ENCODE data around the gene SNORC. TPM values are rescaled to one million over a fixed set of nuclear protein-coding genes. Genes with fewer than 3 reads are reported as not detected.

The SNORC gene
- total RNA-seq, 1 experiment from 2014 or later, result 3.4 TPM

DNA sequence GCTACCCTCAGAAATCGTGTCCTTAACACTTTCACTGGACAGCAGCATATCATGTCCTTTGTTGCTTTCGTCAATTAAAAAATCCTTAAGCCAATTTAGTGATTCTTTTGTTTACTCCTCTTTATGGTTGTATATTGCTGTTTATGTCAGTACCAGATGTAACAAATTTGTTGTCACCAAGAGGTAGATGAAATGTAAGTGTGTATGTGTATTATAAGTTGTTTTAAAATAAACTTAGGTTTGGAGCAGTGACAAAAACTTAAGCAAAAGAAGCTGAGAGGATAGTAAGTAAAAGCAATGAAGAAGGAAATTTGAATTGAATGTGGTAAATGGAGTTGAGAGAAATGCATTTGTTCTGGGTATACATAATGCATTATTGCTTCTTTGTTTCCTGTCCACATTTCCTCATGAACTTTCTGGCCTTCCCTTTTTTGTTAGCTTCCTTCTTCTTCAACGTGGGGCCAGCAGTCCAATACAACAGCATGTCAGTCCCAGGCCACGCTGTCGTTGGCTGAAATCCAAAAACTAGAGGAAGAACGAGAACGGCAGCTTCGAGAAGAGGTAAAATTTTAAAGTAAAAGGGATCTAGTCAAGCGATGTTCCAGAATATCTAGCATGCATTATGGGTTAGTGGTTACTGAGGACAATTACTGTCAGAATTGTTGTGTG, 30.5 kb upstream of the SNORC start (continued):
- TF ChIP-seq, protein P1, sequence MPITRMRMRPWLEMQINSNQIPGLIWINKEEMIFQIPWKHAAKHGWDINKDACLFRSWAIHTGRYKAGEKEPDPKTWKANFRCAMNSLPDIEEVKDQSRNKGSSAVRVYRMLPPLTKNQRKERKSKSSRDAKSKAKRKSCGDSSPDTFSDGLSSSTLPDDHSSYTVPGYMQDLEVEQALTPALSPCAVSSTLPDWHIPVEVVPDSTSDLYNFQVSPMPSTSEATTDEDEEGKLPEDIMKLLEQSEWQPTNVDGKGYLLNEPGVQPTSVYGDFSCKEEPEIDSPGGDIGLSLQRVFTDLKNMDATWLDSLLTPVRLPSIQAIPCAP (CRISPR knock-in tag; IDR thresholded peaks at IDR 0.05), result no peak
- TF ChIP-seq, protein P2, sequence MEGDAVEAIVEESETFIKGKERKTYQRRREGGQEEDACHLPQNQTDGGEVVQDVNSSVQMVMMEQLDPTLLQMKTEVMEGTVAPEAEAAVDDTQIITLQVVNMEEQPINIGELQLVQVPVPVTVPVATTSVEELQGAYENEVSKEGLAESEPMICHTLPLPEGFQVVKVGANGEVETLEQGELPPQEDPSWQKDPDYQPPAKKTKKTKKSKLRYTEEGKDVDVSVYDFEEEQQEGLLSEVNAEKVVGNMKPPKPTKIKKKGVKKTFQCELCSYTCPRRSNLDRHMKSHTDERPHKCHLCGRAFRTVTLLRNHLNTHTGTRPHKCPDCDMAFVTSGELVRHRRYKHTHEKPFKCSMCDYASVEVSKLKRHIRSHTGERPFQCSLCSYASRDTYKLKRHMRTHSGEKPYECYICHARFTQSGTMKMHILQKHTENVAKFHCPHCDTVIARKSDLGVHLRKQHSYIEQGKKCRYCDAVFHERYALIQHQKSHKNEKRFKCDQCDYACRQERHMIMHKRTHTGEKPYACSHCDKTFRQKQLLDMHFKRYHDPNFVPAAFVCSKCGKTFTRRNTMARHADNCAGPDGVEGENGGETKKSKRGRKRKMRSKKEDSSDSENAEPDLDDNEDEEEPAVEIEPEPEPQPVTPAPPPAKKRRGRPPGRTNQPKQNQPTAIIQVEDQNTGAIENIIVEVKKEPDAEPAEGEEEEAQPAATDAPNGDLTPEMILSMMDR (IDR thresholded peaks at IDR 0.05), result no peak
- TF ChIP-seq JUN (CRISPR knock-in tag; IDR thresholded peaks at IDR 0.05) (no peak), SMAD3 (CRISPR knock-in tag; IDR thresholded peaks at IDR 0.05; ENCODE audit: borderline replicate concordance) (no peak), HMGA2 (CRISPR knock-in tag; IDR thresholded peaks at IDR 0.05) (no peak)
- TF ChIP-seq, protein P3, sequence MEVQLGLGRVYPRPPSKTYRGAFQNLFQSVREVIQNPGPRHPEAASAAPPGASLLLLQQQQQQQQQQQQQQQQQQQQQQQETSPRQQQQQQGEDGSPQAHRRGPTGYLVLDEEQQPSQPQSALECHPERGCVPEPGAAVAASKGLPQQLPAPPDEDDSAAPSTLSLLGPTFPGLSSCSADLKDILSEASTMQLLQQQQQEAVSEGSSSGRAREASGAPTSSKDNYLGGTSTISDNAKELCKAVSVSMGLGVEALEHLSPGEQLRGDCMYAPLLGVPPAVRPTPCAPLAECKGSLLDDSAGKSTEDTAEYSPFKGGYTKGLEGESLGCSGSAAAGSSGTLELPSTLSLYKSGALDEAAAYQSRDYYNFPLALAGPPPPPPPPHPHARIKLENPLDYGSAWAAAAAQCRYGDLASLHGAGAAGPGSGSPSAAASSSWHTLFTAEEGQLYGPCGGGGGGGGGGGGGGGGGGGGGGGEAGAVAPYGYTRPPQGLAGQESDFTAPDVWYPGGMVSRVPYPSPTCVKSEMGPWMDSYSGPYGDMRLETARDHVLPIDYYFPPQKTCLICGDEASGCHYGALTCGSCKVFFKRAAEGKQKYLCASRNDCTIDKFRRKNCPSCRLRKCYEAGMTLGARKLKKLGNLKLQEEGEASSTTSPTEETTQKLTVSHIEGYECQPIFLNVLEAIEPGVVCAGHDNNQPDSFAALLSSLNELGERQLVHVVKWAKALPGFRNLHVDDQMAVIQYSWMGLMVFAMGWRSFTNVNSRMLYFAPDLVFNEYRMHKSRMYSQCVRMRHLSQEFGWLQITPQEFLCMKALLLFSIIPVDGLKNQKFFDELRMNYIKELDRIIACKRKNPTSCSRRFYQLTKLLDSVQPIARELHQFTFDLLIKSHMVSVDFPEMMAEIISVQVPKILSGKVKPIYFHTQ (CRISPR knock-in tag; IDR thresholded peaks at IDR 0.05), result no peak
- TF ChIP-seq, protein P4, sequence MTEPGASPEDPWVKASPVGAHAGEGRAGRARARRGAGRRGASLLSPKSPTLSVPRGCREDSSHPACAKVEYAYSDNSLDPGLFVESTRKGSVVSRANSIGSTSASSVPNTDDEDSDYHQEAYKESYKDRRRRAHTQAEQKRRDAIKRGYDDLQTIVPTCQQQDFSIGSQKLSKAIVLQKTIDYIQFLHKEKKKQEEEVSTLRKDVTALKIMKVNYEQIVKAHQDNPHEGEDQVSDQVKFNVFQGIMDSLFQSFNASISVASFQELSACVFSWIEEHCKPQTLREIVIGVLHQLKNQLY (CRISPR knock-in tag; IDR thresholded peaks at IDR 0.05), result no peak

DNA sequence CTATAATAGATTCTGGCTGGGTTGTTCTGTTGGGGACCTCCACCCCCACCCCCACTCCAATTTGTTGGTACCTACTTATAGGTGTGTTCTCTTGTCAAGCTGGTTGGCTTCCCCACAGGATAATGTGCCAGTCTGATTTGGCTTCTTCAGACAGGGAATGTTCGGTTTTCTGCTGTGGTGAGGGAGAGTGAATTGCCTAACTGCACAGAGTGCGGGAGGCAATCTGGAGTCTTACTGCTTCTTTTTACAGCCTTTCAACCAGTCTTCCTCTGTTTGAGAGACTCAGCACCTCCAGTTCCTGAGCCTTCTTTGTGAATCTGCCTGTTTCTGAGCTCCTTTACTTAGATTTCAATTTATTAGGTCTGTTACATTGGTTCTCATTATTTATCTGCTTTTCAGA, 27.4 kb upstream of the SNORC start:
- H3K9me3 Mint-ChIP-seq, result no peaks in the 10 kb centered on the region
- ChIA-PET CTCF (interaction anchor here (0.7 to 1.2 kb wide), 3 partner anchors 186 to 659 kb away, joined by 3 to 4 read pairs (median 3); no protein-coding TSS in a partner anchor), POLR2A (no interaction called here)
- H3K4me1 Mint-ChIP-seq, result peaks cover 9% of the 10 kb centered on the region
- no peak for TF ChIP-seq NFATC4 (CRISPR knock-in tag; IDR thresholded peaks at IDR 0.05)
- TF ChIP-seq, protein P5, sequence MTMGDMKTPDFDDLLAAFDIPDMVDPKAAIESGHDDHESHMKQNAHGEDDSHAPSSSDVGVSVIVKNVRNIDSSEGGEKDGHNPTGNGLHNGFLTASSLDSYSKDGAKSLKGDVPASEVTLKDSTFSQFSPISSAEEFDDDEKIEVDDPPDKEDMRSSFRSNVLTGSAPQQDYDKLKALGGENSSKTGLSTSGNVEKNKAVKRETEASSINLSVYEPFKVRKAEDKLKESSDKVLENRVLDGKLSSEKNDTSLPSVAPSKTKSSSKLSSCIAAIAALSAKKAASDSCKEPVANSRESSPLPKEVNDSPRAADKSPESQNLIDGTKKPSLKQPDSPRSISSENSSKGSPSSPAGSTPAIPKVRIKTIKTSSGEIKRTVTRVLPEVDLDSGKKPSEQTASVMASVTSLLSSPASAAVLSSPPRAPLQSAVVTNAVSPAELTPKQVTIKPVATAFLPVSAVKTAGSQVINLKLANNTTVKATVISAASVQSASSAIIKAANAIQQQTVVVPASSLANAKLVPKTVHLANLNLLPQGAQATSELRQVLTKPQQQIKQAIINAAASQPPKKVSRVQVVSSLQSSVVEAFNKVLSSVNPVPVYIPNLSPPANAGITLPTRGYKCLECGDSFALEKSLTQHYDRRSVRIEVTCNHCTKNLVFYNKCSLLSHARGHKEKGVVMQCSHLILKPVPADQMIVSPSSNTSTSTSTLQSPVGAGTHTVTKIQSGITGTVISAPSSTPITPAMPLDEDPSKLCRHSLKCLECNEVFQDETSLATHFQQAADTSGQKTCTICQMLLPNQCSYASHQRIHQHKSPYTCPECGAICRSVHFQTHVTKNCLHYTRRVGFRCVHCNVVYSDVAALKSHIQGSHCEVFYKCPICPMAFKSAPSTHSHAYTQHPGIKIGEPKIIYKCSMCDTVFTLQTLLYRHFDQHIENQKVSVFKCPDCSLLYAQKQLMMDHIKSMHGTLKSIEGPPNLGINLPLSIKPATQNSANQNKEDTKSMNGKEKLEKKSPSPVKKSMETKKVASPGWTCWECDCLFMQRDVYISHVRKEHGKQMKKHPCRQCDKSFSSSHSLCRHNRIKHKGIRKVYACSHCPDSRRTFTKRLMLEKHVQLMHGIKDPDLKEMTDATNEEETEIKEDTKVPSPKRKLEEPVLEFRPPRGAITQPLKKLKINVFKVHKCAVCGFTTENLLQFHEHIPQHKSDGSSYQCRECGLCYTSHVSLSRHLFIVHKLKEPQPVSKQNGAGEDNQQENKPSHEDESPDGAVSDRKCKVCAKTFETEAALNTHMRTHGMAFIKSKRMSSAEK (CRISPR knock-in tag; IDR thresholded peaks at IDR 0.05; ENCODE audit: borderline replicate concordance), result no peak
- TF ChIP-seq HMGA2 (CRISPR knock-in tag; IDR thresholded peaks at IDR 0.05), result no peak
- TF ChIP-seq NFYB (CRISPR knock-in tag; conservative IDR thresholded peaks at IDR 0.05; ENCODE audit: low read depth), result no peak
- no peak for TF ChIP-seq SMAD3 (CRISPR knock-in tag; IDR thresholded peaks at IDR 0.05; ENCODE audit: borderline replicate concordance)
- TF ChIP-seq, protein P6, sequence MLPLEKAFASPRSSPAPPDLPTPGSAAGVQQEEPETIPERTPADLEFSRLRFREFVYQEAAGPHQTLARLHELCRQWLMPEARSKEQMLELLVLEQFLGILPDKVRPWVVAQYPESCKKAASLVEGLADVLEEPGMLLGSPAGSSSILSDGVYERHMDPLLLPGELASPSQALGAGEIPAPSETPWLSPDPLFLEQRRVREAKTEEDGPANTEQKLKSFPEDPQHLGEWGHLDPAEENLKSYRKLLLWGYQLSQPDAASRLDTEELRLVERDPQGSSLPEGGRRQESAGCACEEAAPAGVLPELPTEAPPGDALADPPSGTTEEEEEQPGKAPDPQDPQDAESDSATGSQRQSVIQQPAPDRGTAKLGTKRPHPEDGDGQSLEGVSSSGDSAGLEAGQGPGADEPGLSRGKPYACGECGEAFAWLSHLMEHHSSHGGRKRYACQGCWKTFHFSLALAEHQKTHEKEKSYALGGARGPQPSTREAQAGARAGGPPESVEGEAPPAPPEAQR (CRISPR knock-in tag; IDR thresholded peaks at IDR 0.05), result no peak
- TF ChIP-seq, protein P2 (IDR thresholded peaks at IDR 0.05), result no peak
- TF ChIP-seq ZNF232 (CRISPR knock-in tag; IDR thresholded peaks at IDR 0.05), result no peak
- TF ChIP-seq, protein P7, sequence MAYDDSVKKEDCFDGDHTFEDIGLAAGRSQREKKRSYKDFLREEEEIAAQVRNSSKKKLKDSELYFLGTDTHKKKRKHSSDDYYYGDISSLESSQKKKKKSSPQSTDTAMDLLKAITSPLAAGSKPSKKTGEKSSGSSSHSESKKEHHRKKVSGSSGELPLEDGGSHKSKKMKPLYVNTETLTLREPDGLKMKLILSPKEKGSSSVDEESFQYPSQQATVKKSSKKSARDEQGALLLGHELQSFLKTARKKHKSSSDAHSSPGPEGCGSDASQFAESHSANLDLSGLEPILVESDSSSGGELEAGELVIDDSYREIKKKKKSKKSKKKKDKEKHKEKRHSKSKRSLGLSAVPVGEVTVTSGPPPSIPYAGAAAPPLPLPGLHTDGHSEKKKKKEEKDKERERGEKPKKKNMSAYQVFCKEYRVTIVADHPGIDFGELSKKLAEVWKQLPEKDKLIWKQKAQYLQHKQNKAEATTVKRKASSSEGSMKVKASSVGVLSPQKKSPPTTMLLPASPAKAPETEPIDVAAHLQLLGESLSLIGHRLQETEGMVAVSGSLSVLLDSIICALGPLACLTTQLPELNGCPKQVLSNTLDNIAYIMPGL (CRISPR knock-in tag; IDR thresholded peaks at IDR 0.05), result no peak
- no peak for TF ChIP-seq GABPB1 (CRISPR knock-in tag; IDR thresholded peaks at IDR 0.05)
- TF ChIP-seq, protein P8, sequence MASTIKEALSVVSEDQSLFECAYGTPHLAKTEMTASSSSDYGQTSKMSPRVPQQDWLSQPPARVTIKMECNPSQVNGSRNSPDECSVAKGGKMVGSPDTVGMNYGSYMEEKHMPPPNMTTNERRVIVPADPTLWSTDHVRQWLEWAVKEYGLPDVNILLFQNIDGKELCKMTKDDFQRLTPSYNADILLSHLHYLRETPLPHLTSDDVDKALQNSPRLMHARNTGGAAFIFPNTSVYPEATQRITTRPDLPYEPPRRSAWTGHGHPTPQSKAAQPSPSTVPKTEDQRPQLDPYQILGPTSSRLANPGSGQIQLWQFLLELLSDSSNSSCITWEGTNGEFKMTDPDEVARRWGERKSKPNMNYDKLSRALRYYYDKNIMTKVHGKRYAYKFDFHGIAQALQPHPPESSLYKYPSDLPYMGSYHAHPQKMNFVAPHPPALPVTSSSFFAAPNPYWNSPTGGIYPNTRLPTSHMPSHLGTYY (CRISPR knock-in tag; IDR thresholded peaks at IDR 0.05), result no peak
- H3K36me3 Mint-ChIP-seq, result peaks cover 54% of the 10 kb centered on the region
- DNase-seq (ENCODE audit: low spot score) (no peak), ATAC-seq (no peak)
- H3K27me3 Mint-ChIP-seq (ENCODE audit: low read depth), result no peaks in the 10 kb centered on the region
- no peak overlapping the region for H3K27ac Mint-ChIP-seq
- no peak overlapping the region for H3K4me3 Mint-ChIP-seq
